PC-3 (cell line): ENCODE results near the gene GSG1L. TPM values are rescaled to one million over a fixed set of nuclear protein-coding genes. Genes with fewer than 3 reads are reported as not detected.

Experiments
- ATAC-seq: fragments of 200-7000 bp; cut with Tn5 transposase; 2 replicates; pipeline ENCODE4 v1.9.1; 2020; ENCODE audit warnings: mild to moderate bottlenecking, moderate library complexity
- BruUV-seq: library from RNA; stranded (reverse); fragments of 400-500 nt; replicated peaks from 2 replicates; lab custom pipeline; 2021; lab: Mats Ljungman, UMichigan
- CTCF ChIA-PET: fragments of 300-600 bp; sonication (Branson Sonifier 250); formaldehyde crosslinking; loops from one replicate; lab custom pipeline; 2022; ENCODE audit warnings: antibody characterized with exemption; lab: Charles Lee
- POLR2A ChIA-PET: fragments of 300-600 bp; sonication (Branson Sonifier 250); formaldehyde crosslinking; loops from one replicate; lab custom pipeline; 2022; ENCODE audit warnings: antibody characterized with exemption; ENCODE audit not compliant: unreplicated experiment; lab: Charles Lee
- DNase-seq: peaks from one replicate; pipeline ENCODE4 v3.0.0-alpha.2; 2015
- H2AFZ ChIP-seq: fragments of 300-600 bp; sonication (generic); 2 replicates; pipeline ENCODE4 v1.6.0; 2016; ENCODE audit warnings: antibody characterized with exemption, low read length
- H3F3A ChIP-seq: fragments of 300-600 bp; sonication (generic); one replicate; pipeline ENCODE4 v1.6.0; 2017; ENCODE audit warnings: antibody characterized with exemption, low read length, control low read depth, mild to moderate bottlenecking; ENCODE audit not compliant: unreplicated experiment
- H3K27ac ChIP-seq: fragments of 300-600 bp; sonication (generic); 2 replicates; pipeline ENCODE4 v1.5.1; 2016; ENCODE audit warnings: mild to moderate bottlenecking, low read length
- H3K27me3 ChIP-seq: fragments of 300-600 bp; sonication (generic); 2 replicates; pipeline ENCODE4 v1.6.1; 2016; ENCODE audit warnings: low read length, mixed read lengths
- H3K36me3 ChIP-seq: fragments of 300-600 bp; sonication (generic); 2 replicates; pipeline ENCODE4 v1.6.1; 2016; ENCODE audit warnings: low read depth, mixed run types, low read length, mixed read lengths
- H3K4me1 ChIP-seq: fragments of 300-600 bp; sonication (generic); 2 replicates; pipeline ENCODE4 v1.5.1; 2016; ENCODE audit warnings: low read length; ENCODE audit not compliant: insufficient read depth
- H3K4me2 ChIP-seq: fragments of 300-600 bp; sonication (generic); 2 replicates; pipeline ENCODE4 v1.6.0; 2016; ENCODE audit warnings: low read length
- H3K4me3 ChIP-seq: fragments of 300-600 bp; sonication (generic); 2 replicates; pipeline ENCODE4 v1.5.1; 2016; ENCODE audit warnings: mild to moderate bottlenecking, low read length, mixed read lengths
- H3K79me2 ChIP-seq: fragments of 300-600 bp; sonication (generic); 2 replicates; pipeline ENCODE4 v1.6.1; 2017; ENCODE audit warnings: low read length, mixed read lengths
- H3K9ac ChIP-seq: fragments of 300-600 bp; sonication (generic); 2 replicates; pipeline ENCODE4 v1.6.0; 2016; ENCODE audit warnings: mild to moderate bottlenecking, low read length
- H3K9me2 ChIP-seq: fragments of 300-600 bp; sonication (generic); replicated peaks from 2 replicates; pipeline ENCODE4 v1.6.1; 2016; ENCODE audit warnings: mixed run types, low read length, mixed read lengths
- H3K9me3 ChIP-seq: fragments of 300-600 bp; sonication (generic); 2 replicates; pipeline ENCODE4 v1.6.1; 2016; ENCODE audit warnings: low read length, mixed read lengths
- H4K20me1 ChIP-seq: fragments of 300-600 bp; sonication (generic); 2 replicates; pipeline ENCODE4 v1.6.1; 2016; ENCODE audit warnings: low read length, mixed read lengths
- EZH2 ChIP-seq: fragments of 300-600 bp; sonication (generic); IDR thresholded peaks from one replicate; pipeline ENCODE4 v1.6.1; 2017; ENCODE audit warnings: antibody characterized with exemption, mild to moderate bottlenecking, low read length; ENCODE audit not compliant: unreplicated experiment
- EZH2phosphoT487 ChIP-seq: fragments of 300-600 bp; sonication (generic); IDR thresholded peaks from 2 replicates; pipeline ENCODE4 v1.6.1; 2018; ENCODE audit warnings: mild to moderate bottlenecking, antibody characterized with exemption, low read length, borderline replicate concordance
- intact Hi-C: fragments of 100-400 bp; cut with micrococcal nuclease; formaldehyde crosslinking; loops from 2 replicates; pipeline ENCODE4 v1.9.0; 2023
- total RNA-seq: library from RNA; depleted of rRNA; stranded (reverse); fragments of >200 nt; gene quantifications from 2 replicates; pipeline ENCODE4 v1.2.3, GENCODE V29; 2014
- TF ChIP-seq, protein P1 (sequence below): fragments of 300-600 bp; sonication (generic); conservative IDR thresholded peaks from 2 replicates; pipeline ENCODE4 v1.5.1; 2017; ENCODE audit warnings: antibody characterized with exemption, low read depth, mild to moderate bottlenecking, low read length

The GSG1L gene
- total RNA-seq, 1 experiment from 2014 or later = not detected

DNA sequence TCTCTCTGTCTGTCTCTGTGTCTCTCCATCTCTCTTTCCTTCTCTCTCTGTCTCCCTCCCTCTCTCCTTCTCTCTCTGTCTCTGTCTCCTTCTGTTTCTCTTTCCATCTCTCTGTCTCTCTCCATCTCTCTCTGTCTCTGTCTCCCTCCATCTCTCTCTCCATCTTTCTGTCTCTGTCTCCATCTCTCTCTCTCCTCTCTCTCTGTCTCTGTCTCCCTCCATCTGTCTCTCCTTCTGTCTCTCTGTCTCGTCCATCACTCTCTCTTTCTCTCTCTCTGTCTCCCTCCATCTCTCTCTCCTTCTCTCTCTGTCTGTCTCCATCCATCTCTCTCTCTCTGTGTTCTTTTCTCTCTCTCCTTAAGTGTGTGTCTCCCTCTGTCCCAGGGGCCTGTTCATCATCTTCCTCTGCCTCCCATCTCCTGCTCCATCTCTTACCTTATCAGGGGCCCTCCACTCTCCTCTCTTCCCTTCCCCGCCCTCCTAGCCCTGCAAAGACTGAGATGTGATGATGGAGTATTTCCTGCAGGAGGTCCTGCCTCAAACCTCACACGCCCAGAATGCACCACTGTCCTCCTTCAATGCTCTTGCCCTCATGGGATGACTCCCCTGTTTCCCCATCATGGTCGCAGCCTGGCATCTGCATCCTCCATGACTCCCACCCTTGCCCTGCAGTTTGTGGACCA, 193.3 kb downstream of the GSG1L start:
- intact Hi-C loops = no loop called here
- Histone ChIP-seq H3K36me3 (no peaks in the 10 kb centered on the region), H3F3A (no peaks in the 10 kb centered on the region), H3K4me2 (no peak overlapping the region), H4K20me1 (no peaks in the 10 kb centered on the region), H3K9me2 (no peaks in the 10 kb centered on the region), H3K27ac (no peak overlapping the region), H3K4me1 (no peaks in the 10 kb centered on the region), H3K27me3 (no peaks in the 10 kb centered on the region), H3K4me3 (no peak overlapping the region), H3K79me2 (no peaks in the 10 kb centered on the region), H2AFZ (no peak overlapping the region), H3K9me3 (no peaks in the 10 kb centered on the region), H3K9ac (no peak overlapping the region)
- DNase-seq (no peak), ATAC-seq (no peak)
- ChIA-PET CTCF (no interaction called here), POLR2A (no interaction called here)
- TF ChIP-seq, protein P1, sequence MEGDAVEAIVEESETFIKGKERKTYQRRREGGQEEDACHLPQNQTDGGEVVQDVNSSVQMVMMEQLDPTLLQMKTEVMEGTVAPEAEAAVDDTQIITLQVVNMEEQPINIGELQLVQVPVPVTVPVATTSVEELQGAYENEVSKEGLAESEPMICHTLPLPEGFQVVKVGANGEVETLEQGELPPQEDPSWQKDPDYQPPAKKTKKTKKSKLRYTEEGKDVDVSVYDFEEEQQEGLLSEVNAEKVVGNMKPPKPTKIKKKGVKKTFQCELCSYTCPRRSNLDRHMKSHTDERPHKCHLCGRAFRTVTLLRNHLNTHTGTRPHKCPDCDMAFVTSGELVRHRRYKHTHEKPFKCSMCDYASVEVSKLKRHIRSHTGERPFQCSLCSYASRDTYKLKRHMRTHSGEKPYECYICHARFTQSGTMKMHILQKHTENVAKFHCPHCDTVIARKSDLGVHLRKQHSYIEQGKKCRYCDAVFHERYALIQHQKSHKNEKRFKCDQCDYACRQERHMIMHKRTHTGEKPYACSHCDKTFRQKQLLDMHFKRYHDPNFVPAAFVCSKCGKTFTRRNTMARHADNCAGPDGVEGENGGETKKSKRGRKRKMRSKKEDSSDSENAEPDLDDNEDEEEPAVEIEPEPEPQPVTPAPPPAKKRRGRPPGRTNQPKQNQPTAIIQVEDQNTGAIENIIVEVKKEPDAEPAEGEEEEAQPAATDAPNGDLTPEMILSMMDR = no peak
- TF ChIP-seq EZH2 (no peak), EZH2phosphoT487 (no peak)
- BruUV-seq = no TSS peak

- H3K9me2 ChIP-seq = no peaks in the 10 kb centered on the region
- H3K4me1 ChIP-seq = no peaks in the 10 kb centered on the region
- H3F3A ChIP-seq = no peaks in the 10 kb centered on the region
- intact Hi-C loops = no loop called here
- POLR2A ChIA-PET = no interaction called here
- no peaks in the 10 kb centered on the region for H3K79me2 ChIP-seq
- BruUV-seq = no TSS peak
- H3K36me3 ChIP-seq = no peaks in the 10 kb centered on the region
- H4K20me1 ChIP-seq = no peaks in the 10 kb centered on the region
- no peak overlapping the region for H2AFZ ChIP-seq
- DNase-seq (no peak), ATAC-seq (no peak)
- TF ChIP-seq EZH2phosphoT487 (no peak), EZH2 (no peak)
- TF ChIP-seq, protein P1 = no peak
- CTCF ChIA-PET = no interaction called here
- no peak overlapping the region for H3K27ac ChIP-seq
- no peaks in the 10 kb centered on the region for H3K27me3 ChIP-seq
- no peak overlapping the region for H3K4me3 ChIP-seq
- no peak overlapping the region for H3K9ac ChIP-seq
- H3K9me3 ChIP-seq = no peaks in the 10 kb centered on the region
- H3K4me2 ChIP-seq = no peak overlapping the region
Observed at GRCh38 chr16:27869411-27869810, 194.1 kb downstream of the GSG1L start.

DNA sequence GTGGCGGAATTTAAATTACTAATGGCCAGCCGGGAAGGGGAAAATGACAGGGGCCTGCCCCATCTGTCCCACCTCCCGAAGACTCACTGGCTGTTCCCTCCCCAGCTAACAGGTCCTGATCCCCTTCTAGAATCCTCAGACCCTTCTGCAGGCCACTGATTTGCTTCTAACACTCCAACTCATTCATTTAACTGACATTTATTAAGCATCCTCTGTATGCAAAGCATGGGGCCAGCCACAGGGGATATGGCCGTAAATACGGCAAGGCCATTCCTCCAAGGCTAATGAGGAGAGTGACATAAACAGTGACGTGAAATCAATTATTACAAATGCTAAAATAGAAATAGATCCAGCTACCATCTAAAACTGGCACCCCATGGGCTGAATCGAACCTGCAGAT, 195.3 kb downstream of the GSG1L start:
- POLR2A ChIA-PET = no interaction called here
- no peaks in the 10 kb centered on the region for H3K79me2 ChIP-seq
- no peak for DNase-seq
- H3K9me3 ChIP-seq = peaks cover 1% of the 10 kb centered on the region; the same call in 1 of the 2 replicates
- no peak overlapping the region for H3K4me2 ChIP-seq
- TF ChIP-seq, protein P1 = no peak
- no peak for TF ChIP-seq EZH2
- no peak for TF ChIP-seq EZH2phosphoT487
- BruUV-seq = no TSS peak
- intact Hi-C loops = no loop called here
- H3K4me3 ChIP-seq = no peak overlapping the region
- no peaks in the 10 kb centered on the region for H3F3A ChIP-seq
- H3K4me1 ChIP-seq = no peaks in the 10 kb centered on the region
- H3K27me3 ChIP-seq = no peaks in the 10 kb centered on the region
- H3K9ac ChIP-seq = no peak overlapping the region
- CTCF ChIA-PET = interaction anchor here (0.7 kb wide), 3 partner anchors 105 to 144 kb away, joined by 3 to 6 read pairs (median 5); no protein-coding TSS in a partner anchor
- H3K36me3 ChIP-seq = no peaks in the 10 kb centered on the region
- H3K27ac ChIP-seq = no peak overlapping the region
- H4K20me1 ChIP-seq = no peaks in the 10 kb centered on the region
- no peaks in the 10 kb centered on the region for H3K9me2 ChIP-seq
- H2AFZ ChIP-seq = no peak overlapping the region
- ATAC-seq = no peak
